ENCODE measurements around the gene KLHDC7B.

KLHDC7B gene

GRCh38 chr22:50545522-50546325 lies at the start of gene KLHDC7B:
Gene KLHDC7B (plus strand): TSS chr22:50545899. CDS start chr22:50546244, 345 bp downstream.
- DNase-seq (ENCODE audit: low spot score), result no peak

DNA sequence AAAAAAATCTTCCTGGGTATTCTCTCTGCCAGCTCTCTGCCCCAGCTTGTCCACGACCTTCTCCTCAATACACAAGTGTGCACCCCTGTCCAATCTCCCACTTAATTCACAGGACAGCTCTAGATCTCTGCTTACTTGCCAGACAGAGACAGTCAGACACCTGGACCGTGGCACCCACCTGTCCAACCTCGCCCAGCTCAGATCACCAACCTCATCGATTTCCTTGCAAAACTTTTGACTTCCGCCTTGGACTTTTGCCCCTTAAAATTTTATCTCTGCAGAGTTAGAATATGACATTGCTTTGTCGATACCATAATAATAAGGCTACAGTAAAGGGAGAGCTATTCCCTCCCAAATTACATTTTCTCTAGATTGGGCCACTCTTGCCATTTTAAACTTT lies 48.6 kb upstream of the KLHDC7B start:
- DNase-seq (ENCODE audit: low spot score), result no peak

GRCh38 chr22:50498322-50498890 lies 47.3 kb upstream of the KLHDC7B start:
- DNase-seq (ENCODE audit: low spot score), result peak; percentile 58

DNA sequence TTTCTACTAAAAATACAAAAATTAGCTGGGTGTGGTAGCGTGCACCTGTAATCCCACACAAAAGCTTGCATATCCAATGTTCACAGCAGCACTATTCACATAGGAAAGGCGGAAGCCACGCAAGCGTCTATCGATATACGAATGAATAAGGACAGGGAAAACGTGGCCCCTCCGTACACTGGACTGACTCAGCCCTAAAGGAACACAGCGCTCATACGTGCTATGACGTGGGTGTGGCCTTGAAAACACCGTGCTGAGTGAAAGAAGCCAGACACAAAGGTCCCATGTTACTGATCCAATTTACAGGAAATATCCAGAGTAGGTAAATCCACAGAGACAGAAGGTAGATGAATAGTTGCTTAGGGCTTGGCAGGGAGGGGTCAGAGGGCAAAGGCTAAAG lies 45.2 kb upstream of the KLHDC7B start:
- DNase-seq (ENCODE audit: low spot score), result no peak

DNA sequence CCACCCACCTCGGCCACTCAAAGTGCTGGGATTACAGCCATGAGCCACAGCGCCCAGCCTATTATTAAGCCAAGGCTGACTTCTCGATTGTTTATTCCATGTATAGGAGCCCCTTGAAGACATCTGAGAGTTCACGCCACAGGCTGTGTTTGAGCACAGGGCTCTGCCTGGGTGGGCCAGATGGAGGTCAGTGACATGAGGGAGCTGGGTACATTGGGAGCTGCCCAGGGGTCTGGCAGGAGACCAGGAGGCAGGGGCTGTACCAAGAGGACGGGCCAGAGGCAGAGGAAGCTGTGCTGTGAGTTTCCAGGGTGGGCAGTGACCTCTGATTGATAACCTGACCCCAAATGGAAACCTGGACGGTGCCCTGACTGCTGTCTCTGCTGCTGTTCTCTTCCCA lies 43.6 kb upstream of the KLHDC7B start:
- DNase-seq (ENCODE audit: low spot score), result no peak

DNA sequence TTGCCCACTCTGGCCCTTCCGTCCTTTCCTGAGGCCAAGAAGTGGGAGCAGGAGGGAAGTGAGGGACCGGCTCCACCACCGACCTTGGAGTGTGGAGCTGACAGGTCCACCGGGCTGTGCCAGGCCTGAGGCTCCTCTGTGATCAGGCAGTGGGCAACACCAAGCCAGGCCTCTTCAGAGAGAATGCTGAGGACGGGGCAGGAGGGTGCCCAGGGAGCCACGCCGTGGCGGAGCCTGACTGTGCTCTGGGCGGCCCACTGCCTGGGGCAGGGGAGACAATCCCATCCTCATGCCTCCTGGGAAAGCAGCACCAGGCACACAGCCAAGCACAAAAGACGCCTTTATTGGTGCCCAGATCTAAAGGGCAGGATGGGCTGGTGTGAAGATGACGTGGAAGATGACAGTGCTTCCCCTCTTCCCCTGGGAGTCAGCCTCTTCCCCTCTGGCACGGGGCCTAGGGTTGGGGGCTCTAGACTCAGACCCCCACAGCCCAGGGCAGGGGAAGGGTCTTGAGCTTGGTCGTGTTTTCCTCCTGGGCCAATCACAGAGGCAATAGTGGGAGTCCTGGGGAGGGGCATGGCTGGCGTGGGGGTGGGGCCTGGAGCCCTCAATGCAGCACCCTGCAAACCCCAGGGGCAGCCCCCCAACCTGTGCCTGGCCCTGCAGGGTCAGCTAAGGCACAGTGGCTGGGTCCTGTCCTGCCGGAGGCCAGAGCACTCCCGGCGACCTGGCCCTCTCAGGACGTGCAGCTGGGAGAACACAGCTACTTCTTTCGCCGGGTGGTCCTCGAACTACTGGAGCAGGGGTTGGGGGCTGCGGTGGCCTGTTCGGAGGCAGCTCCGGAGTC lies 42.8 kb upstream of the KLHDC7B start:
- DNase-seq (ENCODE audit: low spot score), result no peak

GRCh38 chr22:50503475-50504145 lies 42.1 kb upstream of the KLHDC7B start:
- DNase-seq (ENCODE audit: low spot score), result no peak

DNA sequence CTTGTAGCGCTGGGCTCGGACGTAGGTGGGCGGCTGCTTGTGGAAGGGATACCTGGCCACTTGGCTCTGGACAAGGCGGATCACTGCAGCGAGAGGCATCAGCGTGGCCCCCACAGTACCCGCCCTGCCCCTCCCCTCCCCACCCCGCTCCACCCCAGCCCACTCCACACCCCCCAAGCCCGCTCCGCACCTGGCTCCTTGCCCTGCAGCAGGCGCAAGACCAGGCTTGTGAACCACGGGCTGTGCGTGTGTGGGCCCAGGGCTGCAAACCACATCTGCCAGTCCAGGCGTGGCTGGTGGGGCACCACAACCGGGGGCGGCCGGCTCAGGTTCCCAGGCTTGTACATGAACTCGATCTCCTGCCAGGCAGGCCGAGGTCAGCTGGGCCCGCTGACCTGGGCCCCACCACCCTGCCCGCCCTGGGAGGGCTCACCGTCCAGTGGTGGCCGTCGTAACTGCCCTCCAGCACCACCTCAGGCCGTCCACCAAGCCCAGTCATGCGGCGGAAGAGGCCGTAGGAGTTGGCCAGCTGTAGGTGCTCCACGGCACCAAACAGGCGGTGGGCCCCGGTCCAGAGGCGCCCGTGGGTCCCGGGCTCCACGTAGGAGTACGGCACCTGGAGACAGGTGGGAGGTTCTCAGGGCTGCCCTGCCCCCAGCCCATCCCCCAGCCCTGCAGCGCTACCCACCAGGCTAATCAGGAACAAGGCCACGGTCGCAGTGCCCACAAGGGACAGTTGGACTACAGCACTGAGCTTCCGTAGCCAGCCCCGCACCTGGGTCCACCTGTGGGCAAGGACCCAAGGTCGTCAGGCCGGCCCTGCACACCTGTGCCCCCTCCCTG lies 41.1 kb upstream of the KLHDC7B start:
- no peak for DNase-seq (ENCODE audit: low spot score)

GRCh38 chr22:50505276-50505775 lies 40.4 kb upstream of the KLHDC7B start:
- no peak for DNase-seq (ENCODE audit: low spot score)

DNA sequence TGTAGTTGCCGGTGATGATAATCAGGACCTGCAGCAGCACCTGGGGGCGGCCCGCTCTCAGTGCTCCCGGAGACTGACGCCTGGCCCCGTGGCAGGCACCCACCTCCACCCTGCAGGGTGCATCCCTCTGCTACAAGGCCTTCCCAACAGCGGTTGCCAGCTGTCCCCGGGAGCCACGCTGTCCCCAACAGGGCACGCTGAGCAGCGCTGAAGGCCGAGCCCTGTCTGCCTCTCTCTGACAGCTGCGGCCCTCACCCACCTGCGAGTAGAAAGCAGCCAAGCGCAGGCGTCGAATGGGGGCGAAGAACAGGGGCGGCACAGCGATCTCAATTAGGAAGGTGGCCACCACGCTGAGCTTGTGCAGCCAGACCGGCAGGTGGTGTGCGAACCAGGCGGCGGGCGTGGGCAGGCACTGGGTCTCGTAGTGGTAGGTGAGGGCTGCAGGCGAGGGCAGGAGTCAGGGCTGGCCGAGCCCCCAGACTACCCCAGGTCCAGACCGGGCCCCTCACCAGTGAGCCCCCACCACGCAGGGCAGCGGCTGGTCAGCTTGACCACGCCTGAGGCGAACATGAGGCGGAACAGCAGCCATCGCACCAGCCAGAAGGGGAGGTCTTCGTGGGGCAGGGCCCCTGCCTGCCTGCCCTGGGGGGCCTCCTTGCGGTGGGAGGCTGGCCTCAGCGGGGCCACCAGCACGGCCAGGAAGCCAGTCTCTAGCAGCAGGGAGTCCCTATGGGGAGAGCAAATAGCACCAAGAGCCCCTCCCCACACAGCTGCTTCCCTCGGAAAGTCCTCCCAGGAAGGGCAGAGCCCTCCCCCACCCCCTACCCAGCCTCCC lies 39.7 kb upstream of the KLHDC7B start:
- DNase-seq (ENCODE audit: low spot score), result no peak

GRCh38 chr22:50506611-50507420 lies 38.9 kb upstream of the KLHDC7B start:
- DNase-seq (ENCODE audit: low spot score), result no peak

- DNase-seq (ENCODE audit: low spot score), result peak; percentile 92
Measured at GRCh38 chr22:50507421-50507990, 38.2 kb upstream of the KLHDC7B start, which contains the start of gene LMF2. Gene LMF2 (minus strand): TSS chr22:50507702. CDS start chr22:50507675, 27 bp downstream.

DNA sequence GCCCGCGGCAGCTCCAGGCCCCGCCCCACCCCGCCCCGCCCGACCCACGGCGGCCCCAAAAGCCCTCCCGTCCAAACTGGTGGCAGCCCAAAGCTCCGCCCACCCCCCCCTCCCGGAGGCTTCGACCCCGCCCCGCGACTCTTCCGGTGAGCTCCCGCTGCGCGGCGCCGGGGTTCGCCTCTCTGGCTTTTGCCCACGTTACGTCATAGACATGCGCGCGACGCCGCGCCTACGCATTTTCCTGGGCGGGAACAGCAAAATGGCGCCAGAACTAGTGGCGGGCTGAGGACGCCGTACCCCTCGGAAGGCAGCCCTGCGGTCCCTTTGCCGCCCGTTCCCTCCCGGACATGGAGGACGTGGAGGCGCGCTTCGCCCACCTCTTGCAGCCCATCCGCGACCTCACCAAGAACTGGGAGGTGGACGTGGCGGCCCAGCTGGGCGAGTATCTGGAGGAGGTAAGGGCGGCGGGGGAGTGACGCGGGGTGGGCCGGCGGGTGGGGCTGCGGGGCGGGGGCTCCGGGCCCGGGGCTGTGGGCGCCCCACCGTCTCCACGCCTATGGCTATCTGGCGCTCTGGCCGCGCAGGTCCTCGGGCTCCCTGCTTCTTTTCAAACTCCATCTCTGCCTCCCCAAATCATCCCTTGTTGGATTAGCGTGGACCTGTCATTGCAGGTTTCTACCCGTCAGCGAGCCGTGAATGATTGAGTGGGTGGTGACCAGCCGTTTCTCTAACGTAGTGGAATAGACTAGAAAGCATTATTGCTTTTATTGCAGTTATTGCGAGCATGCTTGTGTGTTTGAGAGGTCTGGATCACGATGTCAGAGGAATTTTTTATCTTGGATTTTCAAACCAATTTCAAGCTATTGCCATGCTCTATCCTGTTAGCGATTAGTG lies 37.5 kb upstream of the KLHDC7B start, which contains the start of gene NCAPH2:
Gene NCAPH2, plus strand, starts transcription at position 234 of the 894 bp plus-strand sequence. Its CDS starts 114 bp downstream, at position 348.
- DNase-seq (ENCODE audit: low spot score), result peak; percentile 21

DNA sequence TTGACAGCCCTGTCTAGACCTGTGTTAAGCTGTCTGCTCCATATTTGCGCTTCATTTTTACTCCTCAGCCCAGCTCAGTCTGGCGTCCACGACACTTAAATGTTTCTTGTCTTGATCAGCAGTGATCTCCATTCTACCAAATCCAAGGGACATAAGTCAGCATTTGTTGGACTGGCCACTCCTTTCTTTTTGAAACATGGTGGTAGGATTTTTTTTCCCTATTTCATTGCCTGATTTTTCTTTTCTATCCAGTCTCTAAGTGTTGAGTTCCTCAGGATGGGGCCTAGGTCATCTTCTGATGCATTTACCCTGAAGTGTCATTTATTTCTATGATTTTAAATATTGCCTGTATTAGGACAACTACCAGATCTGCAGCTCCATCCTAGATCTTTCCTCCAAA lies 36.8 kb upstream of the KLHDC7B start:
- no peak for DNase-seq (ENCODE audit: low spot score)

- no peak for DNase-seq (ENCODE audit: low spot score)
Measured at GRCh38 chr22:50513175-50513574, 32.5 kb upstream of the KLHDC7B start.

DNA sequence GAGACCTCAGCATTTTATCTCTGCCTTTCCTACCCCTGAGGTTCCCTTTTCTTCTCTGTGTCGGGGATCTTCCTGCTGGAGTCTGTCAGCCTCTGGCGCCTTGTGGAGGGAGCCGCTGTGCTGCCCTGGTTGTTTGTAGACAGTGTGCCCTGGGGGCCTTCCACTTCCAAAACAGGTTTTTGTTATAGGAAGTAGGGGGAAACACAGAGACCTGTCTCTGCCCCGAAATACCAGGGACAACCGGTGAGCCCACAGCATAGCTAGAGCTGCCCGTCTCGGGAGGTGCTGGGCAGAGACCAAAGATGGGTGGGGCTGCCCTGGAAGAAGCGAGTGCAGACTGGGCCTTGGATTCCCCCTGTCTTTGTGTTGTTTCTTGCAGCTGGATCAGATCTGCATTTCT lies 29.6 kb upstream of the KLHDC7B start:
- DNase-seq (ENCODE audit: low spot score), result no peak

DNA sequence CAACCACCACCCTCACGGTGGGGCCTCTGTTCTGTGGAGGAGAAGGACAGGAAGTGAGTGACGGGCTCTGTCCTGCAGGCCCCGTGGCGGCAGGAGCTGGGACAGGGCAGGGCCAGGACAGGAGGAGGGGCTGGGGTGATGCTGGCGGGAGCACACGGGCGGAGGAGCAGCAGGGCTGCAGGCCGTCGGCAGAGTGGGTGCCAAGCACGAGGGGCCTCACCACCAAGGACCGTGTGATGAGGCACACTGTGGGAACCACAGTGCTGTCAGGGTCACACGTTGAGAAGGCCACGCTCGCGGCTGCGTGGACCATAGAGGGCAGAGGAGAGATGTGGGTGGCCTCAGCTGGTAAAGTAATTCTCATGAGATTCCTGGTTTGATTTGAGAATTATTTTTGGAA lies 28.8 kb upstream of the KLHDC7B start:
- no peak for DNase-seq (ENCODE audit: low spot score)
